ENCODE results near the gene PGAM5.
"Not testable (repeated sequence)": the region's sequence is repeated elsewhere in the genome, so short reads cannot be mapped to it uniquely, and the experiment has no call there.

The PGAM5 gene

DNA sequence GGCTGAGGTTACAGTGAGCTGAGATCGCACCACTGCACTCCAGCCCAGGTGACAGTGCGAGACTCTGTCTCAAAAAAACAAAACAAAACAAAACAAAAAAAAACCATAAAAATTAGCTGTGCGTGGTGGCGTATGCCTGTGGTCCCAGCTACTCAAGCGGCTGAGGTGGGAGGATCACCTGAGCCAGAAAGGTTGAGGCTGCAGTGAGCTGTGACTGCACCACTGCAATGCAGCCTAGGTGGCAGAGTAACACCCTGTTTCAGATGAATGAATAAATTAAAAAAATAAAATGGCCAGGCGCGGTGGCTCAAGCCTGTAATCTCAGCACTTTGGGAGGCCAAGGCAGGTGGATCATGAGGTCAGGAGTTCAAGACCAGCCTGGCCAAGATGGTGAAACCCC lies 43.0 kb downstream of the PGAM5 start:
- DNase-seq: not testable (repeated sequence)

DNA sequence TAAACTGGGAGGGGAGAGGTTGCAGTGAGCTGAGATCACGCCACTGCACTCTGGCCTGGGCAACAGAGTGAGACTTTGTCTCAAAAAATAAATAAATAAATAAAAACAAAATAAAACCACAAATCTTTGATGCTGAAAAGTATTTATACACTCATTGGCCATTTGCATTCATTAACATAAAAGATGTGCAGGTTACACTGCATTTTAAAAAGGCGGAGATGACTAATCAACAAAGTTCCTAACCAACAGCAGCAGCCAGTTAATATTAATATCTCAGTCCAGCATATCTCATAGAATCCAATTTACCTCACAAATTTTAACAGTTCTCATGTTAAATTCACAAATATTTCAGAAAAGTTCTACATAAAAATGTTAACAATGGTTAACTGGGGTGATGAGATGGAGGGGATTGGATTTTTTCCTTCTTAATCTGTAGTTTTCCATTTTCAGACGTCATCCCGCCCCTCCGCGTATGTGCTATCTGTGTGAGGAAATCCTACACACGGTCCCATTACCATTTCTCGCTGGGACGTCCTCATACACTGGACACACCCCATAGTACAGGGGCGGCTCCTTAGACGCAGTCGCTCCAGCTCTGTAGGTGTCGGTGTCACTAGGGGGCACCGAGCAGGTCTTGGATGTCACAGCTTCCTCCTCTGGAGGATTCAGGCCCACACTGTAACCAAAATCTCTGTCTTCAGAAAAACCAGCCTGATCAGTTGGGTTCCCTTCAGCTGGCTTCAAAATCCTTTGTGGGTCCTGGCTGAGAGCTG lies 43.7 kb downstream of the PGAM5 start:
- no peak for DNase-seq

DNA sequence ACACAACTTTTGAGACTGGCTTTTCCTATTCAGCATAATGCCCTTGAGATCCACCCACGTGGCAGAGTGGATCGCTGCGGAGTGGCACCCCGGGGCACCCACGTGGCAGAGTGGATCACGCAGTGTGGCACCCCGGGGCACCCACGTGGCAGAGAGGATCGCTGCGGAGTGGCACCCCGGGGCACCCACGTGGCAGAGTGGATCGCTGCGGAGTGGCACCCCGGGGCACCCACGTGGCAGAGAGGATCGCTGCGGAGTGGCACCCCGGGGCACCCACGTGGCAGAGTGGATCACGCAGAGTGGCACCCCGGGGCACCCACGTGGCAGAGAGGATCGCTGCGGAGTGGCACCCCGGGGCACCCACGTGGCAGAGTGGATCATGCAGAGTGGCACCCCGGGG lies 48.2 kb downstream of the PGAM5 start:
- not testable (repeated sequence) for DNase-seq

DNA sequence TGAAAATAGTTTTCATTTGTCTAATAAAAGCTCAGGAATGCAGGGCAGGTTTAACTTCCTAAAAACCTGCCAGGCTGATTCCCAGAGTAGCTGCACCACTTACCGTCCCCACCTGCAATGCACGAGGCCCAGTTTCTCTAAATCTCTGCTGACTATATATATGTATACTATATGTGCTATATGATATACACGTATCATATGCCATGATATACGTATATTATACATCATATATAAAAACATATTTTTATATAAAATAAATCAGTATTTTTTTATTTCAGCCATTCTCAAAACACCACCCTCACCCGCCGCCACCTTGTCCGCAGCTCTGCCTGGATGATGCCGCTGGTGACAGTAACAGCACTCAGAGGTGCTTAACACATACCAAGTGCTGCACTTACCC lies 48.7 kb downstream of the PGAM5 start:
- DNase-seq: no peak

DNA sequence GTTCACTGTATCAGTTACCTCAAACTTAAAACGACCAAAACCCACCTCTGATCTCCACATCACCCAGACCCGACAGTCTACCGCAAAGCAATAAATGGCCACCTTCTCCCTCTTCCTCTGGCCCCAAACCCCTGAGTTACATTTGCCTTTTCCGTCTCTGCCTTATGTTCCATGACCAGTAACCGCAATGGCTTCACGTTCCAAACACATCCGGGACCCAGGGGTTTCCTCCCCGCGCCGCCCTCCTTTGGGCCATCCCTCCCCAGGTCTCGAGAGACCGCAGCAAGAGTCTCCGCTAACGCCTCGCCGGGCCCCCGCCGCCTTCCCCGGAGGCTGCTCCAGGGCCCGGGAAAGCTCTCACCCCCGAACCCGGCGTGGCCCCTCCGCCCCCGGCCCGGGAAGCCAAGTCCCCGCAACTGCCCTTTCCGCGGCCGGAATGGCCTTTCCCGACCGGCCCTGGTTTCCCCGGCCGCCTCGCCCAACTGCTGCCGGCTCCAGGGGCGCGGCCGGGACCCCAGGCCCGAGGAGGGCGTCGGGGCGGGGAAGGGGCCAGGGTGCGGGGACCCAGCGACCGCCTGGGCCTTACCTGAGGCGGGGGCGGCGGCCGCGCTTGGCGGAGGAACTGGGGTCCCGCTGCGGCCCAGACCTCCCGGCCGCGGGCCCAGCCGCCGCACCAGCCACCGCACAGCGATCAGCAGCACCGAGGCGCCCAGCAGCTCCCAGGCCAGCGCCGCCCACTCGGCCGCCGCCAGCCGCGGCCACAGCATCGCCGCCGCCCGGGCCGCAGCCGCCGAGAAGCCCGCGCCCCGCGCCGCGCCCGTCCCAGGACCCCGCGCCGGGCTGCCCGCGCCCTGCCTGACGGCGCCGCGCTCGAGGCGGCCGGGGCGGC lies 50.6 kb downstream of the PGAM5 start, which contains the start of gene ANKLE2:
TSS of gene ANKLE2 (minus strand) at position 801 of the 889 bp plus-strand sequence. CDS start at position 767, 34 bp downstream.
- peak; percentile 75 for DNase-seq

DNA sequence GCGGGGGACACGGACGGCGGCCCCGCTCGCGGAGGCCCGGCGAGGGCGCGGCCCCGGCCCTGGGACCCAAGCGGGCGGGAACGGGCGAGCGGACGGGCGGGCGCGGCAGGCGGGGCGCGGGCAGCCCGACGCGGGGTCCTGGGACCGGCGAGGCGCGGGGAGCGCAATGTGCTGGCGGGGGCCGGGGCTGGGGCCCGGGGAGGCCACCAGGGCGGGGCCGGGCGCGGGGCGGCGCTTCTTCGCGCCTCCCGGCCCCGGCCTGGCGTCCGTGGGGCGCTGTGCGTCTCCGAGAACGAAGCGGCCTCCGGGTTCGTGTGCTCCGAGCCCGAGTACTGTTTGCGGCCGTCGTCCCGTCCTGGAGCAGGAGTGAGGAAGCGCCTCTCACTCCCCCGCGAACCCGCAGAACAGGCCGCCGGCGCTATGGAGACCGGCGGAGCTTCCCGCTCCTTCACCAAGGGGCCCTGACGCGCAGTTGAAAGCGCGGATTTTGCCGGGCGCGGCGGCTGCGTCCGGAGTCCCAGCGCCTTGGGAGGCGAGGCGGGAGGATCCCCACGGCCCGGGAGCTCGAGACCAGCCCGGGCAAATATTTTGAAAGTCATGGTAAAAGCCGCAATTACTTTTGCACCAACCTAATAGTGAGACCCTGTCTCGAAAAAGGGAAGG lies 51.4 kb downstream of the PGAM5 start:
- DNase-seq: peak; percentile 88

DNA sequence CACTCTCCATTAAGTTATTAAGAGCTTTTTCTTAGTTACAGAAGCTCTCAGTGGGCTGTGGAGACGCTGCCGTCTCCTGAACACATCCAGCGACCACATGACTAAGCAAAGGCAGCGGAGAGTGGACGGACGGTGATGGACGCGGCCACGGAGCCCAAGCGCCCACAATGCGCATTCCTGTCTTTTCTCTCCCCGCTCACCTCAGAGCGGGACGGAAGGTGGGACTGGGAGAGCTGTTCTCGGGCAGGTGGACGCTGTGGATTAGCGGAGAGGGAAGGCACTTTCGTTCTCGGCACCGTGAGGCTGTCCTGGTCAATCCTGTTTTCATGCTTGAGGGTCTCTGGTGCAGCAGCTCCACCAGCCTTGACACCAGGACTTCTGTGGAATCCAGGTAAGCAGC lies 53.6 kb downstream of the PGAM5 start:
- DNase-seq: no peak

DNA sequence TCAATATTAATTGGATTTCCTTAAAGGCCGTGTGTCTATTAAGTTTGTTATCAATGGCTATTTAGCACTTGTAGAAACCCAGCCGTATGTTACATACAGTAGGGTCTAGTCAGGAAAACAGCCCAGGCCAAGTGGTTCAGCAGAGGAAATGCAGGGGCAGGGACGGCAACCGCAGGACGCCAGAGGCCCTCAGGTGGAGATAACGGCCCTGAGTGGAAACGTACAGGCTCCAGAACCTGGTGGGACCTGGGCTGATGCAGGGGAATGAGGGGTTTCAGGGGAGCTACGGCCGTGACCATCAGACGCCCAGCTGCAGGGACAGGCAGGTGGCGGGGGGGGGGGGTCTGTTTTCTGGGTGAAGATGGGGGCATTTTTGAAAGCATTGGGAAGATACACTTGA lies 54.7 kb downstream of the PGAM5 start:
- no peak for DNase-seq

DNA sequence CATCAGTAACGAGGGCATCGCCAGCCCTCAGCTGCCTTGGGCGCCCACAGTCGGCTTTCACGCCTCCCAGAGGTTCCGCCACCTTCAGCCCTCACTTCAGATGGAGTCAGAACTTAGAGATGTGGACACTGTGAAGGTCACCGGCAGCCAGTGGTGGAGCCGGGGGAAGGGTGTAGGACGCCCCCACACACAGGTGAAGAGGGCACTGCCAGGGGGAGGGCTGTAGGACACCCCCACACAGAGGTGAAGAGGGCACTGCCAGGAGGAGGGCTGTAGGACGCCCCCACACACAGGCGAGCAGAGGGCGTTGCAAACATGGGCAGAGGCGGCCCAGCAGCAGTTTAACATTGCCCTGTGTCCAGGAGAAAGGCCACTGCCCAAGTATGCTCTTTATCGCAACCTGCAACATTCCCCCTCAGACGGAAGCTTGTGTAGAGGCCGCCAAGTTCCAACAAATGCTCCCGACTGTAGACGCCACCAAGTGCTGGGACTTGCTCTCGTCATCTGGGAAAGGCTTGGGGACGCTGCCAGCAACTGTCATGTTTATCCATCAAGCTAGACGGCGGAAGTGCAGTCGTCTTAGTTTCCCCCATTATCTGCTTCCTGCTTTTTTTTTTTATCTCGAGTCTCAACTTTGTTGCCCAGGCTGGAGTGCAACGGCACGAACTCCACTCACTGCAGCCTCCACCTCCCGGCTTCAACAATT lies 55.9 kb downstream of the PGAM5 start:
- DNase-seq: no peak

DNA sequence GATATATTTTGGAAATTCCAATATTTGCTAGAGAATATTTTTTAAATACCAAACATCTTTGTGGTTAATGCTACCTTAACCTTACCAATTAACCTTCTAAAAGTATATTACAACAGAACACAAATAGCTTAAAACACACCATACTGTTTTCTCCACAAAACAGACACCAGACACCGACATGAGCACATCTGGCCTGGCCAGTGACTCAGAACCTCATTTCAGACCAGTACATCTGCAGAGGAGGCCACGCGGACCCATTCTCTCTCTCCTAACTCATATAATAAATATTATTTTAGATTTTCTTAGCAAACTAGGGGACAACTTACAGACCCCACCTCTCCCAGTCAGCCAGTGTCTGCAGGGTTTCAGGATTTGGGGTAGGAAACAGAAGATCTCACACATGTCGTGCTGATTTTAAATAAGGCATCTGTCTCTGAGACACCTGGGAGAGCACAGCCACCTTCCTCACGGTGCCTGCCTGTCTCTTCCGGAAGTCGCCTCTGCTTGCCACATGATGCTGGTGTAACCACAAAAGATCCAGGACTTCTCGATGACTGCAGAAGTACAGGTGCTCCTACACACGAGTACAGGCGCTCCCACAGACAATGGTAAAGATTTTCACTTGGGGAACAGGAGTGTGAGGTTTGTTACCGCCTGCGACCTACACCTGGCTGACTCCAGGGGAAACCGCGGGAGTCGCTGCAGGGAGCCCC lies 60.6 kb downstream of the PGAM5 start:
- no peak for DNase-seq

Data from EL (cell line).